Stimulated activated CD8-positive, alpha-beta memory T cell treated with anti-CD3 and anti-CD28 coated beads, Interleukin-7, amount 100 ng/mL, for 1 hour (primary cell): ENCODE measurements around the gene CLEC16A.
"Not testable (repeated sequence)": the region's sequence is repeated elsewhere in the genome, so short reads cannot be mapped to it uniquely, and the experiment has no call there.

ENCODE experiments used
- DNase-seq, 2 donors: peaks; one replicate each; pipeline ENCODE4 v3.0.0-alpha.2; 2020; ENCODE audit warnings: low read depth in 2 of 2

The CLEC16A gene

DNA sequence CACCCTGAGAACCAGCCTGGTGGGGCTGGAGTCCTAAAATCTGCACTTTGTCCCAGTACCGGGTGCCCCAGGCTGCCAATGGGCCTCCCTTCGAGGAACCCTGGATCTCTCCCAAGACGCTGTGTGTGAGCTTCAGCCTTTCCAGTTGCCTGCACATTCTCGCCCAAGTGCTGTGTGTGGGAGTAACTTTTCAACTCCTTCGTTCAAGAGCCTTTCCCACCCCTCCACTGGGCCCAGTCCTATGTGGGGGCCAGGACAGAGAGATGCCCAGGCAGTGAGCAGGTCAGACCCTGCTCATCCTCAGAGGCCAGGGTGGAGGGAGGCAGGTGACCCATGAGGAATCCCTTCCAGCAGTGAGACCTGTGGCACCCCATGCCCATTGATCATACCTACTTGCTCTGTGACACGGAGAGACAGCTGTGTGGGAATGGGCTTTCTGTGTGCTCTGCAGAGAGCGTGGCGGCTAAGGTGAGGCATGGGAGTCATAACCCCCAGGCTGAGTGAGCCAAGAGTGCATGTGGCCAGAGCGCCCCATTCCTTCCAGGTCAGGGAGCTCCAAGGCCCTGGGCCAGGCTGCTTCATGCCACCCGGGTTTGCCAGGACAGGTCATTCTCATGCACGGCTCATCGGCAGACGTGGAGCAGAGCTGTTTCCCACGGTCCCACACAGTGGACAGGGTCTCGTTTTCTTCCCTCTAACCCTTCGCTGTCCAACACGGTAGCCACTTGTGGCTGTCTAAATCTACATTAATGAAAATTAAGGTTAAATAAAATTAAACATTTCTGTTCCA lies 154.4 kb downstream of the CLEC16A start:
- no peak for DNase-seq

DNA sequence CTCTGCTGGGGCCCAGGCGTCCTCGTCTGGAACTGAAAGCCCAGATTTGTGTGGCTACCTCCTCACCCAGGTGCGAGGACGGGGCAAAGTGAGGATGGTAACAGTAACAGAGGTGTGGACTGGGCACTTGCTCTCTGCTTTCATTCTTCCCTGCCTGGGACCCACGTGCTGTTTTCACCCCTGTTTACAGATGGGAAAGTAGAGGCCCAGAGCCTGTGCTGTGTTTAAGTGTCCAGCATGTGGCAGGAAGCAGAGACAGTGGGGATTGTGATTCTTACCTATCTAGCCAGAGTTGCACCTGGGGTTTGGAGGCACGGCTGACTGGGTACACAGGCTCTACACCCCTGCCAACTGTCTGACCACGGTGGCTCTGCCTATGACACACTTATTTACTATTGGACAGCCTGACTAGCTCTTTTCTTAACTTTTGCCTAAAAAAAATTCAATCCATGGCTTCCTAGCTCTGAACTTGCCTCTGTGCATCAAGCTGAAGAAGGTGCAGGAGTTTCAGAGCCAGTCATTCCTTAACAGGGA lies 155.4 kb downstream of the CLEC16A start:
- no peak for DNase-seq

DNA sequence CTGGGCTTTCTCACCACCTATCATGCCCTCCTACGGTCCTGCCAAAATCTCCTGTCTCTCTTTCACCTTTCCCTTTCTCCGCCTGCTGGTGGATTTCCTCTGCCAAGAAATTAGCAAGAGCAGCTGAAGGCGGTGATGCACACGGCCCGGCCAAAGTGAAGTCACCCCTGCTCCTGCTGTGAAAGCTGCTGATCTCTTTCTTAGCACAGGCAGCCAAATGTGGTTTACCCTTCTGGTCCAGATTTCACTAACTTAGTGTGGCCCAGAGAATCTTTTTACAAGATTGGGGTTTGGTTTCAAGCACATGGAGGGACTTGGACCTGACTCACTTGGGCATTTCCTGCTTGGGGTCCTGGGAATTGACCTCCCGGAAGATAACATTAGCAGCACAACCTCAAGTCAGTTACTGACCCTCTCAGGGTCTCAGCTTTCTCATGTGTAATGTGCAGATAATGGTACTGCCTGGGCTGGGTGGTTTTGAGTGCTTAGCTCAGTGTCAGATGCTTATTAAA lies 155.9 kb downstream of the CLEC16A start:
- no peak for DNase-seq

DNA sequence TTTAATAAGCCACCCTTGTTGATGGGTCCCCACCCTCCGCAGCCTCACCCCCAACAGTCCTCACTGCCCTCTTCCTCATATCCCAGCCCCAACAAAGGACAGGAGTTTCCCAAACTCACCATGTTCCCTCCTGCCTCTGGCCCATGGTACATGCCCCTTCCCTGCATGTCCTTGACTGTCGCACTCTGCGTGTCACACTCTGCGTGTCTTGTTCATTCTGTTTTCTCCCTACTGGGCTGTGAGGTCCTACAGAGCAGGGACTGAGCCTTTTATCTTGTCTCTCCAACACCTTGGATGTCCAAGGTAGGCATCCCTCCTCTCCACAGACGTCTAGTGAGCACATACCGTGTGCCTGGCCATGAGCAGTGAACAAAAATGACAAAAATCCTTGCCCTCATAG lies 156.9 kb downstream of the CLEC16A start:
- no peak for DNase-seq

DNA sequence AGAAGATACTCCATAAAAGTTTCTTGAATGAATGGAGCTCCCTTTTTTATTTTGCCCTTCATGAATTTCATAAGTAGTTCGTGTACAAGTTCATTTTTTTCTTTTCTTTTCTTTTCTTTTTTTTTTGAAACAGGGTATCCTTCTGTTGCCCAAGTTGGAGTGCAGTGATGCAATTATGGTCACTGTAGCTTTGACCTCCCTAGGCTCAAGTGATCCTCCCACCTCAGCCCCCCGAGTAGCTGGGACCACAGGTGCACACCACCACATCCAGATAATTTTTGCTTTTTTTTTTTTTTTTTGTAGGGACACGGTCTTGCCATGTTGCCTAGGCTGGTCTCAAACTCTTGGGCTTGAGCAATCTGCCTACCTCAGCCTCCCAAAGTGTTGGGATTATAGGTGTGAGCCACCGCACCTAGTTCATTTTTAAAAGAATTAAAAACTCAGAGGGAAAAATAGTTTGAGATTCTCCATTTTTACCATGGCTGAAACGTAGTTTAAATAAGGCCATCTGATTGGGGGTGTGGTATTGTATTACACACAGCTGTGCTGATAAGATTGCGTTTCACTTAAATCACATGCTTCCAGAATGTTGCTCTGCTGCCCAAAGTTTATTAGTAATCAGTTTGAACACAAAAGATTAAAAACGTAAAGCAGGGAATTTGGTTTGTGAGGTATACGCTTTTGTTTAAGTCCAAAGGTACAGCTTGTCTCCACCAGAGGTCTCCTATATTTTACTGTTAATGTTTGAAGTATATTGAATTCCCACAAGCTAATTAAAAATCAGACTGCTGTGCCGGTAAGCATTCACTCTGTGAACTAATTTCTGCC lies 157.5 kb downstream of the CLEC16A start:
- DNase-seq: no peak

DNA sequence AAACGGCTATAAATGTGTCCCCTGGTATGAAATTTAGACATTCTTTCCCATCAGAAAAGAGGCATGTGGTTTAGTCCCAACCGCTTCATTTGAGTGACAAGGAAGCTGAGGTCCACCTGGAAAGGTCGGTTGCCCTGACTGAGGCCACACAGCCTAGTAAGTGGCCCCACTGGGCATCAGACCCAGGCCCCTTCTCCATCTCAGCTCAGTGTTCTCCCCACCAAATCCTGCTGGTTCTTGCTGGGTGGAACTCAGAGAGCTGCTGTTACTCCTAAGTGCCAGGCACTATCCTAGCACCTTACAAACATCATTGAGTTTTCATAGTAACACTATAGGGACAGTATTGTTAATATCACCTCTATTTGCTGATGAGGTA lies 158.1 kb downstream of the CLEC16A start:
- DNase-seq: no peak

DNA sequence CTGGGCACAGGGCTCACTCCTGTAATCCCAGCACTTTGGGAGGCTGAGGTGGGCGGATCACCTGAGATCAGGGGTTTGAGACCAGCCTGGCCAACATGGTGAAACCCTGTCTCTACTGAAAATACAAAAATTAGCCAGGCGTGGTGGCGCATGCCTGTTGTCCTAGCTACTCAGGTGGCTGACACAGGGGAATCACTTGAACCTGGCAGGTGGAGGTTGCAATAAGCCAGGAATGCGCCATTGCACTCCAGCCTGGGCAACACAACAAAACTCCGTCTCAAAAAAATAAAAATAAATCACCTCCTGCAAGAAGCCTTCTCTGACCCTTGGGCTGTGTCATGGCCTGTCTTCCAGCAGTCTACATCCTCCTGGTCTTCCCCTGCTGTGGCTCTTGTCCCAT lies 158.9 kb downstream of the CLEC16A start:
- DNase-seq: not testable (repeated sequence)

DNA sequence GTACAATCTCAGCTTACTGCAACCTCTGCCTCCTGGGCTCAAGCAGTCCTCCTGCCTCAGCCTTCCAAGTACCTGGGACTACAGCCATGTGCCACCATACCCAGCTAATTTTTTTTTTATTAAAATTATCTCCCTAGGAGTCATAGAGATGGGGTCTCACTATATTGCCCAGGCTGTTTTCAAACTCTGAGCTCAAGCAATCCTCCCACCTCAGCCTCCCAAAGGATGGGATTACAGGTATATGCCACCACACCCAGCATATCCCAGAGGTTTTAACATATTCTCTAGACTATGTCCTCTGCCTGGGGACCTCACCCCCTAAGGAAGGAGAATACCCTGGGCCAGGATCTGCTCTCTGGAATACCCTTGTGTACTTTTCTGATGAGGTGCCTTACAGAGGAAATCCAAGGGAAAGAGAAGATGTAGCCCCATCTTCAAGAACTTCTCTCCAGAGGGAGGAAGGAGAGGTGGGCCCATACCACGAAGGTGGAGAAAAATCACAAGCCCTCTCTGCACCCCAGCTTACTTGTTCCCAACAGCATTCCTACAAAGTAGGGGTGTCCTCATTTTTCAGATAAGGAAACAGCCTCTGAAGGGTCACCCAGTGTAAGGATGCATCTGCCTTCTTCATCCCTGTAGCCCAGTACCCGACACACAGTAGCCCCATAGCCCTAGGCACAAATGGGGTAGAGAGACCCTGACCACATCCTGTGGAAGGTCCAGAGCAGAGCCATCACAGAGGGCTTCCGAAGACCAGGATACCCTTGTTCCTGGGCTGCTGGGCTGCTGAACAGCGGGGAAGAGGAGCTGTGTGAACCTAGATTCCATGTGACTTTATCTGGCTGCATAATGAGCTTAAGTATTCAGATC lies 160.0 kb downstream of the CLEC16A start:
- DNase-seq: no peak

DNA sequence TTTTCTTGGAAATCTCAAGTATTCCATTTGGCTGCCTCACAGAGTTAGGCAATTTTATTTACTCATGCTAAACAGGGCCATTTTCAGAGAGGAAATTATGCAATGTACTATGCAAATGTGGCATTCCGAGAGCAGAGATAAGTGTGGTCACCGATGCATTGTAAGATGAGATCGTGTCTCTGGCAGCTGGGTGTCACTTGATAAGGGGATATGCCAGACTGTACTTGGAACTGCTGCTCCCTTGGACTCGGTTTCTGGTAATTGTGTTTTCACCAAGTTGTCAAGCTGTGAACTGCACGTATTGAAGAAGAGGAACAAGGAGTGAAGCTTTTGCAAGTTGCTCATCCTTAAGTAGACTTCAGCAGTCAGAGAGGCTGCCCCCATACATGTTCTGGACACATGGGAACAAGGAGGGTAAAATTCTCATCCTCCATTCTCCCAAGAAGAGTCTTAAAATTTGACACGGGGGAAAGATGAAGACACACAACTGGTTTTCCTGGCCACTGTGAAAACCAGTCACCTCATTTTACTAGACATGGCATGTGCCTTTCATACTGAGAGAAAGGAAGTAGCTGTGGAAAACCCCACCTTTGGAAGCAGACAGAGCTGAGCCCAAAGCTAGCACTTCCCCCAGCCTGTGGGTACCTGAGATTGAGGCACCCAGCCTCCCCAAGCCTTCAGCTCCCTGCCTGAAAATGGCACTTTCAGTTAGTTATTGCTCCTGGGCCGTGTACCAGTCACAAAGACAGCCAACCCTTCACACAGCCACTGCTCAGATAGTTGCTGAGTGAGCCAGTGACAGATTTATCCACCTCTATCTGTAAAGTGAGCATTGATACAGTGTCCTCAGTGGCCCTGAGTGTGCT lies 160.9 kb downstream of the CLEC16A start:
- no peak for DNase-seq

DNA sequence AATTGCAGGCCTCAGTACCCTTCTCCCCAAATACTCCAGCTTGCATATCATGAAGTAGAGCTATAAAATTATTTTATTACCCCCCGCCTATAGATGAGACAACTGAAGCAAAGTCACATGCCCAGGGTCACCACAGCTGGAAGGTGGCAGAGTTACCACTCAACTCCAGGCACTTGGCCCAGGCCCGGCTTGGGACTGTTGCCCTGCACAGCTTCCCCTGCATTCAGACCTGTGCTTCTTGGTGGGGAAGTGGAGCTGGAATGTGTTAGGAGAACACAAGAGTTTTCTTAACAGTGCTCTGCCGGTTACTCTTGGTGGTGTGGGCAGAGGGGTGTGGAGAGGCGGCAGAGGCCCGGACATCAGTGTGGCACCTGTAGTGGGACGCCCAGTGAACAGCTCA lies 162.4 kb downstream of the CLEC16A start:
- no peak for DNase-seq

DNA sequence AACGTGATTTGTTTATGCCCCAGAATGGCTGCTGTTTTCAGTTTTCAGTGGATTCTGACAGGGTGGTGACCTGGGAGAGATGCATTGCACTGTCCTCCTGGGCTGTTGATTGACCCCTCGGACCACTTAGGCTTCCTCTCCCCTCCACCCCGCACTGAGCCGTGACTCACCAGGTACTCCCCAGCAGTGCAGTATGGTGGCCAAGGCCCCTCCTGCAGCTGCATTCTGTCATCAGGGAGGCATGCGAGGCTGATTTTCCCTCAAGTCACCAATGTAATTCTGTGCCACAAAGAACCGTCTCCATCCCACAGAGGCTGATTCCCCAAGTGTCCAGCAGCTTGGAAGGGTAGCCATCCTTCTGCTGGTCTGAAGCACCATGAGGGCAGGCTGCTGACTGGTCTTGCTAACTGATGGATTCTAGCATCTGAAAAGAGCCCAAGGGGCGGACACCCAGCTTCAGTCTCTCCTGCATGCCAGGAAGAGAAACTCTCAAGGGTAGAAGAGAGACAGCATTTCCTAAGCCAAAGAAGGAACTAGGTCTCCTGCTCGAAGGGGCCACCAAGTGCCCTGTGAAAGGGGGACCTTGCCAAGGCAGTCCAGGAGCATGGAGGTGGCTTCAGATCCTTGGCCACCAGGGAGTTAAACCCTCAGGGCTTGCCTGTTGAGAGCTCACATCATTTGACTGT lies 163.6 kb downstream of the CLEC16A start:
- no peak for DNase-seq

DNA sequence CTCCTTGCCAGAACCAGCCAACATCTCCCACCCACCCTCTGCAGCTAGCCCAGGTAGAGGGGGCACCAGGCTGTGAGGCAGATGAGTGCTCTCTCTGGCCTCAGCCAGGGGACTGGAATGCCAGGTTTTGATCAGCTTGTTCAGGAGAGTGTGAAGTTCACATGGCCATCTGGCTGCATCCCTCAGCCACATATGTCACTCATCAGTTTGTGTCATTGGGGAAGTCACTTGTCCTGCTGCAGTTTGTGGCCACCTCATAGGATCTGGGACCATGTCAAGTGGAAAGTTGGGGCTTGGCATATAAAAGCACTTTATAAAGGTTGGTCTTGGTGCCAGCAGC lies 164.1 kb downstream of the CLEC16A start:
- DNase-seq: no peak

DNA sequence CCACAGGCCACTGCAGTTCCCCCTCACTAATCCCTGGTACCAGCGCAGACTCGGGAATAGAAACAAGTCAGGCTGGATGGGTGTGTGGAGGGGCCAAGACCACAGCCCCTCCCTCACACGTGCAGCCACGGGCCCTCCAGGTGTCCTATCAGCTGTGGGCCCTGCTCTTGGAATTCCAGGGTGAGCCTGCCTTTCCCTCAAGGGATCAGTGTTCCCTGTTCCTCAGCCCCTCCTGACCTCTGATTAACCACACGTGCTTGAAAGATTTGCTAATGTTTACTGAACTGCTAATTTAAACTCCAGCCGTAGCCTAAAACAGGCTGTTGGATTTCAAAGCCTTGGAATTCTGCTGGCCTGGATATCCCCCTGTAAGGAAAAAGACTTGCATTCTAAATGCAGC lies 165.2 kb downstream of the CLEC16A start:
- no peak for DNase-seq

DNA sequence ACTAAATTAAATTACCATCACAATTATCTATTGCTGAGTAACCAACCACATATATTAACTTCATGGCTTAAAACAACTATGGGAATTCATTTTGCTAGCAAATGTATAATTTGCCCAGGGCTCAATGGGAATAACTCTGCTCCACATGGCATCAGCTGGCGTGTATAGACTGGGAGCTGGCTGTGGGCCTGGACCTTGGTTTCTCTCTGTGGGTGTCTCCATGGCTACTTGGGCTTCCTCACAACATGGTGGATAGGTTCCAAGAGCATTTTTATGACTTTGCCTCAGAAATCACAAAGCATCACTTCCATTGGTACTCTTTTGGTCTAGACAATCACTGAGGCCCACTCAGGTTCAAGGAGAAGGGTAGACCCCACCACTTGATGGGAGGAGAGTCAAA lies 166.8 kb downstream of the CLEC16A start:
- no peak for DNase-seq

DNA sequence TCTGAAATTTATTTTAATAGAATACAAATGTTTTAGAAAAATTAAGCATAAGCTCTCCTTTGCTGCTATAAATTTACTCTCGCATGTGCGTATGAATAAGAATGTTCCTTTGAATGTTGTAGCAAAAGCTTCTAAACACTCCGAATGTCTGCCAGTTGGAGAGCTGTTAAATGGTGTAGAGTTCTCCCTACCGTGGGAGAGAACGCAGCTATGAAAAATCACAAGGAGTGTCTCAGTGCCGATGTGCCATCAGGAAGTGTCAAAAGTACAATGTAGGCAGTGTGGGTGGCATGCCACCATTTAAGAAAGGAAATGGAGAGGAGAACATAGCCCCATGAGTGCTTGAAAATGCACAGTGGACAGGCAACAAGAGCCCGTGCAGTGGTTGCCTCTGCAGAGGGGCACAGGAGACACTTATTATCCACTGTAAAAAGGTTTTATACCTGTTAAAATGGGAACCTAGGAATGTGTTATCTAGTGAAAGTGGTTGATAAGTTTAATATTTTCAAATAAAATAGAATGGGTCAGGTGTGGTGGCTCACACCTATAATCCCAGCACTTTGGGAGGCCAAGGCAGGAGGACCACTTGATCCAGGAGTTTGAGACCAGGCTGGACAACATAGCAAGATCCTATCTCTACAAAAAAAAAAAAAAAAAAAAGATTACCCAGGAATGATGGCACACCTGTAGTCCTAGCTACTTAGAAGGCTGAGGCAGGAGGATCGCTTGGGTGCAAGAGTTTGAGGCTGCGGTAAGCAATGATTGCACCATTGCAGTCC lies 167.7 kb downstream of the CLEC16A start:
- no peak for DNase-seq

DNA sequence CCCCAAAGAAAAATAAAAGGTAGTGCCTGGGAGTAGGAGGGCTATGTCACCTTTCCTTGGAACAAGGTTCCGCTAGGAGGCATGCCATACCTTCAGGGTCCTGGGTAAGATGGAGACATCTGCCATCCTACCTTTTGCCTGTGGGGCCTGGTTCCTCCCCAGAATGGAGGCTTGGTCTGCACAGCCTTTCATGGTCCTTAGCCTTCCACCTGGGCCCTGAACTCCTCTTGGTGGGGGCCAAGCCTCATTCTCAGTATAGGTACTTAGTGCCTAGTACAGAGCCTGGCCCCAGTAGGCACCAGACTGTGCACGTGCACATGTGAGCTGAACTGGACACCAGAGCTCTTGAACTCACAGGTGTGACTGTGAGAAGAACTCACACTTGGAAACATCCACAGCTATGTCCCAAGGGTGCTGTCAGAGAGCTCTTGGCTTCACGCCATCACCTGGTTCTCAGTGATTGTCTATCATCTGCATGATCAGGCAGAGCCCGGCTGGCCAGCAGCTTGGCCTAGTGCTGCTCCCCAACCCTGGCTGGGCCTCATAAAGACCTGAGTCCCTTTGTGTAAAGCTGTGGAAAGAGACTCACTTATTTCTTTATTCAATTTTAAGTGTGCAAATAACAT lies 168.5 kb downstream of the CLEC16A start:
- no peak for DNase-seq

DNA sequence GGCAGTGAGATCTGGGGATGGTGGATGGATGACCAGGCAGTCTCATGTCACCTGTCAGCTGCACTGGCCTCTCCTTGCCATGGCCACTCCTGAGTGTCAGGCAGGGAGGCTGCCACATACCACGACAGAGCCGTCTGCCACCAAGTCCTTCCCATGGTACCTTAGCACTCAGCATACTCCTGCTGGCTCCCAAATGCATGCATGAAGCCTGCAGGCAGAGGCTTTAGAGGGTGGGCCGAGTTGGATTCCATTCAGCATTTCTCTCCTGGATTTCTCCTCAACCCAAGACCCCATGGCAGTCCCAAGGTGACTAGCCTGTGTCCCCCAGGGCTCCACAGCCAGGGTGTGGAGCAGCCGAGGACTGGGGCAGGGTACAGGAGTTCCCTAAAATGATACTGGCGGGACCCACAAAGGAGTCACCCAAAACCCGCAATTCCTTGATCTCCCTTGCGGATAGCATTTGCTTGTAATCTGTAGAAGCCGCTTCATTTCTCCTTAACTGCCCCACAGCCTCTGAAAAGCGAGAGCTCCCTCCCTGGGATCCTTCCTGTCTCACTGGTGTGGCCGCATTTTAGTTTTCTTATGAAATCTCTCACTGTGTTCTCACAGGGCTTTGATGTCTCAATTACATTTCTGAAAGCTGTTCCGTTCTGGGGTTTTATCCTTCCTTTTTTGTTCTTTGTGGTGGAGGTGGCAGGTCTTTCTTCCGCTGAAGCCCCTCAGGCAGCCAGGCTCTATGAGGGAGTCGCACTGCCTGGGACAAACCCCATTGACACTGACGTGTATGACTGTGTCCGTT lies 170.2 kb downstream of the CLEC16A start:
- no peak for DNase-seq

DNA sequence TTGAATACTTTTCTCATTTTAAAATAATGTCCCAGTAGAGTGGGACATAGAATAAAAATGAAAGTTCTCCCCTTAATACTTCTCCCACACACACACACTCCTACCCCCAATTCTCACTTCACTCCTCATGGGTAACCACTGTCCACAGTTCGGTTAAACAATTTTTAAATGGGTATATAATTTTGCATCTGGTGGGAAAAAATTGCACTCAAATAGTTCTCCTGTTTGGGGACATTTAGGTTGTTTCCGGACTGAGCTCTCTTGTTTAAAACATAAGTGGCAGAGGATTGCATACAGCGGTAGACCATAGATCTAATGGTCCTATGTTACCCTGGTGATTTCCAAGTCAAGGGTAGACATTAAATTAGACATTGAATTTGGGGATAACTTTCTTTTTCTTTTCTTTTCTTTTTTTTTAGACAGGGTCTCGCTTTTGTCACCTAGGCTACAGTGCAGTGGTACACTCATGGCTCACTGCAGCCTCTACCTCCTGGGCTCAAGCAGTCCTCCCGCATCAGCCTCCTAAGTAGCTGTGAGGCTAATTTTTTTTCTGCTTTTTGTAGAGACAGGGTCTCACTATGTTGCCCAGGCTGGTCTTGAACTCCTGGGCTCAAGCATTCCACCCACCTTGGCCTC lies 173.3 kb downstream of the CLEC16A start:
- DNase-seq: no peak
